ENCODE data around the gene CERCAM.

DNA sequence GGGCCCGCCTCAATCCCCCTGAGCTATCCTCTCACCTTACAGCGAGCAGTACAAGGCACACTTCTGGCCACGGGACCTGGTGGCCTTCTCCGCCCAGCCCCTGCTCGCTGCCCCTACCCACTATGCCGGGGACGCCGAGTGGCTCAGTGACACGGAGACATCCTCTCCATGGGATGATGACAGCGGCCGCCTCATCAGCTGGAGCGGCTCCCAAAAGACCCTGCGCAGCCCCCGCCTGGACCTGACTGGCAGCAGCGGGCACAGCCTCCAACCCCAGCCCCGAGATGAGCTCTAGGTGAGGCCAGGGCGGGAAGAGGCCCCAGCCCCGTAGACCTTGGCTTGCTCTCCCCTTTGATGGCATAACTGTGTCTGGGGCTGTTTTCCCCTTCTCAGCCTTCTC lies 15.0 kb downstream of the CERCAM start:
- TF ChIP-seq, protein P1, sequence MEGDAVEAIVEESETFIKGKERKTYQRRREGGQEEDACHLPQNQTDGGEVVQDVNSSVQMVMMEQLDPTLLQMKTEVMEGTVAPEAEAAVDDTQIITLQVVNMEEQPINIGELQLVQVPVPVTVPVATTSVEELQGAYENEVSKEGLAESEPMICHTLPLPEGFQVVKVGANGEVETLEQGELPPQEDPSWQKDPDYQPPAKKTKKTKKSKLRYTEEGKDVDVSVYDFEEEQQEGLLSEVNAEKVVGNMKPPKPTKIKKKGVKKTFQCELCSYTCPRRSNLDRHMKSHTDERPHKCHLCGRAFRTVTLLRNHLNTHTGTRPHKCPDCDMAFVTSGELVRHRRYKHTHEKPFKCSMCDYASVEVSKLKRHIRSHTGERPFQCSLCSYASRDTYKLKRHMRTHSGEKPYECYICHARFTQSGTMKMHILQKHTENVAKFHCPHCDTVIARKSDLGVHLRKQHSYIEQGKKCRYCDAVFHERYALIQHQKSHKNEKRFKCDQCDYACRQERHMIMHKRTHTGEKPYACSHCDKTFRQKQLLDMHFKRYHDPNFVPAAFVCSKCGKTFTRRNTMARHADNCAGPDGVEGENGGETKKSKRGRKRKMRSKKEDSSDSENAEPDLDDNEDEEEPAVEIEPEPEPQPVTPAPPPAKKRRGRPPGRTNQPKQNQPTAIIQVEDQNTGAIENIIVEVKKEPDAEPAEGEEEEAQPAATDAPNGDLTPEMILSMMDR (IDR thresholded peaks at IDR 0.05): no peak
- no peak for TF ChIP-seq POLR2A (IDR thresholded peaks at IDR 0.05)
